Myocyte (in vitro differentiated cells): ENCODE measurements around the gene ARL4C. TPM values are rescaled to one million over a fixed set of nuclear protein-coding genes. Genes with fewer than 3 reads are reported as not detected.

Experiments used
- DNase-seq: peaks from one replicate; pipeline ENCODE4 v3.0.0-alpha.2; 2012; ENCODE audit warnings: low read depth
- total RNA-seq: library from RNA; depleted of rRNA; stranded (reverse); fragments of >200 nt; gene quantifications from 2 replicates; pipeline ENCODE4 v1.2.3, GENCODE V29; 2014

ARL4C gene
- total RNA-seq, 1 donor from 2014 or later = 27.7 TPM

GRCh38 chr2:234448506-234449184 lies 48.2 kb downstream of the ARL4C start:
- DNase-seq = no peak

- no peak for DNase-seq
Measured at GRCh38 chr2:234447963-234448362, 48.9 kb downstream of the ARL4C start.

DNA sequence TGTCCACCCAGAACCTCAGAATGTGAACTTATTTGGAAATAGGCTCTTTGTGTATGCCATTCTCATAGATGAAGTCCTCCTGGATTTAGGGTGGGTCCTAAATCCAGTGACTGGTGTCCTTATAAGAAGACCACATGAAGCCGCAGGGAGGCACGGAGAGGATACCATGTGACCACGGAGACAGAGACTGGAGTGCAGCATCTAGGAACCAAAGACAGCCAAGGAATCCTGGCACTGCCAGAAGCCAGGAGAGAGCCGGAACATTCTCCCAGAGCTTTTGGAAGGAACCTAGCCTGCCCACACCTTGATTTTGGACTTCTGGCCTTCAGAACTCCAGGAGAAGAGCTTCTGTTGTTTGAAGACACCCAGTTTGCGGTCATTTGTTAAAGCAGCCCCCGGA lies 49.7 kb downstream of the ARL4C start:
- no peak for DNase-seq

- no peak for DNase-seq
Measured at GRCh38 chr2:234446404-234447076, 50.3 kb downstream of the ARL4C start.

GRCh38 chr2:234444893-234445292 lies 52.0 kb downstream of the ARL4C start:
- peak; percentile 95 for DNase-seq

DNA sequence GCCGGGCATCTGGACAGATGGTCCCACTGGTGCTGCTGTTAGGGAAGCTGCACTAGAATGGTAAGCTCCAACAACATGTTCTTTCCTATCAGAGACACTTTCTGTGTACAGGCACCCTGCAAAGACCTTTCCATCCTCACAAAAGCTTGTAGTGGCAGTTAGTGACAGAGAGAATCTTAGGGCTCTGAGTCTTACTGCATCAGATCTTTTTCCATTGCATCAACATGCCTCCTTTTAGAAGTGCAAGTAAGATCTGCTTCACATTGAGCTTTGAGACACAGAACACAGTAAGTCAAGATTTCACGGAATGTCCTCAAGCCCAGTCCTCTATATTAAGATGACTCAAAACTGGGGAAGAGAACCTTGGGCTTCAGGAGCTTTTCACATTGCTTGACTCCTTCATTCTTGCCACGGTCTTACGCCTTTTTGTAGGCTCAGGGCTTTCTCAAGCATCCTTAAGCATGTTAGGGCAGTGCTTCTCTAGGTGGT lies 52.6 kb downstream of the ARL4C start:
- DNase-seq = peak; percentile 35
